ENCODE measurements around the gene RASAL2.

RASAL2 gene

DNA sequence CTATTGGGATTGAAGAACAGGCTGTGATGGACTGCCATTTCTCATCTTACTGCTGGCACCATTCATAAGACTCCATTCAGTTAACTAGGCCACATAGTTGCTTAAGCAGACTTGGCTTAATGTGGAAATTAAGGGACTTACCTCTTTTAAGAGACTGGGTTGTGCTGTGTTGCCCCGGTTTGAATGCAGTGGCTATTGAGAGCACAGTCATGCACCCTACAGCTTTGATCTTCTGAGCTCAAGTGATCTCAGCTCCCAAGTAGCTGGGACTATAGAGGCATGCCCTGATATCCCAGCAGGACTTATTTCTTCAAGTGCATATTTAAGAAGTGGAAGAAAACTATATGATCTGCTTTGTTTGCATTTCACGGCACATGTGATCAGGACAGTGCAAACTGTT is 181.1 kb downstream of the RASAL2 start:
- Mint-ChIP-seq H3K4me1 (peaks cover 20% of the 10 kb centered on the region), H3K9me3 (no peaks in the 10 kb centered on the region), H3K36me3 (ENCODE audit: low read depth) (no peaks in the 10 kb centered on the region), H3K27me3 (ENCODE audit: low read depth) (no peaks in the 10 kb centered on the region), H3K4me3 (no peak overlapping the region), H3K27ac (no peak overlapping the region)
- TF ChIP-seq, protein P1, sequence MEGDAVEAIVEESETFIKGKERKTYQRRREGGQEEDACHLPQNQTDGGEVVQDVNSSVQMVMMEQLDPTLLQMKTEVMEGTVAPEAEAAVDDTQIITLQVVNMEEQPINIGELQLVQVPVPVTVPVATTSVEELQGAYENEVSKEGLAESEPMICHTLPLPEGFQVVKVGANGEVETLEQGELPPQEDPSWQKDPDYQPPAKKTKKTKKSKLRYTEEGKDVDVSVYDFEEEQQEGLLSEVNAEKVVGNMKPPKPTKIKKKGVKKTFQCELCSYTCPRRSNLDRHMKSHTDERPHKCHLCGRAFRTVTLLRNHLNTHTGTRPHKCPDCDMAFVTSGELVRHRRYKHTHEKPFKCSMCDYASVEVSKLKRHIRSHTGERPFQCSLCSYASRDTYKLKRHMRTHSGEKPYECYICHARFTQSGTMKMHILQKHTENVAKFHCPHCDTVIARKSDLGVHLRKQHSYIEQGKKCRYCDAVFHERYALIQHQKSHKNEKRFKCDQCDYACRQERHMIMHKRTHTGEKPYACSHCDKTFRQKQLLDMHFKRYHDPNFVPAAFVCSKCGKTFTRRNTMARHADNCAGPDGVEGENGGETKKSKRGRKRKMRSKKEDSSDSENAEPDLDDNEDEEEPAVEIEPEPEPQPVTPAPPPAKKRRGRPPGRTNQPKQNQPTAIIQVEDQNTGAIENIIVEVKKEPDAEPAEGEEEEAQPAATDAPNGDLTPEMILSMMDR (IDR thresholded peaks at IDR 0.05; ENCODE audit: unreplicated experiment in 3 of 3), result no peak

DNA sequence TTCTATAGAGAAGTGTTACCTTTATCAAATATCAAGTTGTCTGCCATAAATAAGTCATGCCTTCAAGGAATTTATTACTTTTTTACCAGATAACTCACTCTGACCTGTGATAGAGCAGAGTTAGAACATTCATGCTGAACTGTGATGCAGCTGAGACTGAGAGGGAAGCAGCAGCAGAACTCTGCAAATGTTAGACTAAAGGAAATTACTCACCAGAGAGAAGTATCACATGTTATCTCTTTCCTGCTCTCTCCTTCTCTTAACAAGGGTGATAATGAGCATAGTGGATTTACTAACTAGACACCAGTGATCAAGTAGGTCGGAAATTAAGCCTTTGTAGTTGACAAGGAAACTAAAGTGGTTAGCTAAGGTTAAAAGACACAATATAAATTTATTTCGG is 181.6 kb downstream of the RASAL2 start:
- TF ChIP-seq, protein P1 (IDR thresholded peaks at IDR 0.05; ENCODE audit: unreplicated experiment in 3 of 3), result no peak
- Mint-ChIP-seq H3K4me3 (no peak overlapping the region), H3K27me3 (ENCODE audit: low read depth) (no peaks in the 10 kb centered on the region), H3K4me1 (peaks cover 20% of the 10 kb centered on the region), H3K27ac (no peak overlapping the region), H3K9me3 (no peaks in the 10 kb centered on the region), H3K36me3 (ENCODE audit: low read depth) (no peaks in the 10 kb centered on the region)

DNA sequence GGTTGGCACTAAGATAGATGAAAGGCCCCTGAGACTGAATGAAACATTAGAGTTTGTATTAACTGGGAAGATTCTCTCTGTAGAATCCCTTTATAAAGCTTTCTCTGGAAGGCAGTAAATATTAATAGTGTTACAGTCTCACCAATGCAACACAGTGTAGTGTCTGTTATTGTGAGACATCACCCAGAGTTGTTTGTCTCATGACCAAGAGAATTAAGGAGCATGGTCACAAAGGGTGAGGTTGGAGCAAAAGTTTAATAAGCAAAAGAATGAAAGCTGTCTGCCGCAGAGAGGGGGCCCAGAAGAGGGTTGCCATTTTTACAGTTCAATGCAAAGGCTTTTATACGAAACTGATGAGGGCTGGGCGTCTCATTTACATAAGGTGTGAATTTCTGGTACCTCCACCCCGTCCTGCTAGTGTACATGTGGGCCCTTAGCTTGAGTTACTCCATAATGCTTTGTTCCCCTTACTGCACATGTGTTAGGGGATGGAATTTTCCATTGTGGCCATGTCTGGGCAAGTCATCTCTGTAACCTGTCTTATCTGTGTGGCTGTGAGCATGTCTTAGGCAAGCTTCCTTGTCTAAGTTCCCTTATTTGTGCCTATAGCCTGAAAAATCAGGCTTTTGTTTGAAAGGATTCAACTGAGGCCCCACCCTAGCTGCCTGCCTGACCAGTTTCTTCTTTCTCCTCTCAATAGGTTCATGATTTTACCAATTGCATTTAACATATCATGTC is 184.1 kb downstream of the RASAL2 start:
- H3K9me3 Mint-ChIP-seq, result no peaks in the 10 kb centered on the region
- H3K36me3 Mint-ChIP-seq (ENCODE audit: low read depth), result no peaks in the 10 kb centered on the region
- TF ChIP-seq, protein P1 (IDR thresholded peaks at IDR 0.05; ENCODE audit: unreplicated experiment in 3 of 3), result no peak
- H3K4me1 Mint-ChIP-seq, result peaks cover 11% of the 10 kb centered on the region
- H3K4me3 Mint-ChIP-seq, result no peak overlapping the region
- H3K27ac Mint-ChIP-seq, result no peak overlapping the region
- H3K27me3 Mint-ChIP-seq (ENCODE audit: low read depth), result no peaks in the 10 kb centered on the region

DNA sequence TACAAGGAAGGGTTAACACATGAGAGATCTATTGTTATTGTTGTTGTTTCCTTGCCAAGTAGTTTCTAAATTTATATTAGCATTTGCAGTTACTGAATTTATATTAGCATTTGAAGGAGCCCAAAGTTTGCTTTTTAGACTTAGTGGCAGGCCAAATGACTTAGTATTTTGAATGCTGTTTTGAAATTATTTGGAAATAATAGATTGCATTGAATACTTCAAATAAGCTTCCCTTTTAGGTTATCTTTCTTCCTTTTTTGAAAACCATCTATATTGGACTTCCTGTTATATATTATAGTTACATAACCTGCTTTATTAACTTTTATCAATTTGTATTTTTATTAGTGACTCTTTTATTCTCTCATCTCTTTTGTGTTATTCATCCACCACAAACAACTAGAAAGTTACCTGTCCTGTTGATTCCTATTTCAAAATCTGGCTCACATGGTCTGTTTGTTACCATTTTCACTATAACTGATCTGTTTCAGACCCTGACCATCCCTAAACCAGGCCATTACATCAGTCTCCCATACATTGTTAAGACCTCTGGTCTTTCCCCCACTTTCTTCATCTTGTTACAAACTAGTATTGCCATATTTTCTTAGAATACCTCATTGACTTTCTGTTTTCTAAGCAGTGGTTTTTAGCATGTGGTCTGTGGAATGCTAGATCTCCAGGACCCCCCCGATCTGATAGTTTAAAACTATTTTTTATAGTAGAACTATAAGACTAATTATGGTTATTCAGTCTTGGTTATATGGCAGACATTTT is 185.2 kb downstream of the RASAL2 start:
- Mint-ChIP-seq H3K27ac (no peak overlapping the region), H3K4me1 (peaks cover 5% of the 10 kb centered on the region), H3K9me3 (no peaks in the 10 kb centered on the region), H3K36me3 (ENCODE audit: low read depth) (no peaks in the 10 kb centered on the region), H3K4me3 (no peak overlapping the region), H3K27me3 (ENCODE audit: low read depth) (no peaks in the 10 kb centered on the region)
- TF ChIP-seq, protein P1 (IDR thresholded peaks at IDR 0.05; ENCODE audit: unreplicated experiment in 3 of 3), result no peak

DNA sequence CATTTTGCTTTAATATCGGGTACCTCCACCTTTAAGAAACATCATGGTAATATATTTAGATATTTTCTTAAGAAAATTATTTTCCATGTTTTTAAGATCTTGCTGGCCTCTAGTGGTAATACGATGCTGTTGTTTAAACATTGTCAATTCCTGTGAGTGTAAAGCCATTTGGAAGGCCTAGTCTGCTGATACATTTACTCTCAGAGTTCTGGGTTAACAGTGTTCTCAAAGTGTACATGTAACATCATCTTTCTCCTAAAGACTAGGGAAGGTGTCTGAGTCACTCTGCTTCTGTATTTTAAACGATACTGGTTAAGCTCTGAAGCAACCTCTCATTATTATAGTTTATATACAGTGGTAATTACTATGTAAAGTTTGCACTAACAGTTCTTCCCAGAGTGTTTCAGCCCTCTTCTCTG is 189.1 kb downstream of the RASAL2 start:
- Mint-ChIP-seq H3K27ac (no peak overlapping the region), H3K4me1 (no peaks in the 10 kb centered on the region), H3K9me3 (no peaks in the 10 kb centered on the region), H3K36me3 (ENCODE audit: low read depth) (no peaks in the 10 kb centered on the region), H3K27me3 (ENCODE audit: low read depth) (no peaks in the 10 kb centered on the region), H3K4me3 (no peak overlapping the region)
- TF ChIP-seq, protein P1 (IDR thresholded peaks at IDR 0.05; ENCODE audit: unreplicated experiment in 3 of 3), result peak; percentile 55 to 68 (median 60)

Data from nephron (organoid).